Stimulated activated CD4-positive, alpha-beta T cell treated with anti-CD3 and anti-CD28 coated beads, Interleukin-2, amount 100 ng/mL, for 24 hours (primary cell): Measurements from ENCODE around the gene PCDHGA8.
"Not testable (repeated sequence)": the region's sequence is repeated elsewhere in the genome, so short reads cannot be mapped to it uniquely, and the experiment has no call there.

Experiments used
- DNase-seq, 2 donors: peaks; one replicate each; pipeline ENCODE4 v3.0.0-alpha.2; 2020

PCDHGA8 gene

DNA sequence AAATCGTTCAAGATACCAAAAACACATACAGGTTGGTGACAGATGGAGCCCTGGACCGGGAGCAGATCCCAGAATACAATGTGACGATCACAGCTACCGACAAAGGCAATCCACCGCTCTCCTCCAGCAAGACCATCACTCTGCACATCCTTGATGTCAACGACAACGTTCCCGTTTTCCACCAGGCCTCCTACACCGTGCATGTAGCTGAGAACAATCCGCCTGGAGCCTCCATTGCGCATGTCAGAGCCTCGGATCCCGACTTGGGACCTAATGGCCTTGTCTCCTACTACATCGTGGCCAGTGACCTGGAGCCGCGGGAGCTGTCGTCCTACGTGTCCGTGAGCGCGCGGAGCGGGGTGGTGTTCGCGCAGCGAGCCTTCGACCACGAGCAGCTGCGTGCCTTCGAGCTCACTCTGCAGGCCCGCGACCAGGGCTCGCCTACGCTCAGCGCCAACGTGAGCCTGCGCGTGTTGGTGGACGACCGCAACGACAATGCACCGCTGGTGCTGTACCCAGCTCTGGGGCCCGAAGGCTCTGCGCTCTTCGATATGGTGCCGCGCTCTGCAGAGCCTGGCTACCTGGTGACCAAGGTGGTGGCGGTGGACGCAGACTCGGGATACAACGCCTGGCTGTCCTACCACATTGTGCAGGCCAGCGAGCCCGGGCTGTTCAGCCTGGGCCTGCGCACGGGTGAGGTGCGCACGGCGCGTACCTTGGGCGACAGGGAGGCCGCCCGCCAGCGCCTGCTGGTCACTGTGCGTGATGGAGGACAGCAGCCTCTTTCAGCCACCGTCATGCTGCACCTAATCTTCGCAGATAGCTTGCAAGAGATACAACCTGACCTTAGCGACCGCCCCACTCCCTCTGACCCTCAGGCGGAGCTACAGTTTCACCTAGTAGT is 20.6 kb upstream of the PCDHGA8 start:
- DNase-seq: no peak

GRCh38 chr5:141373673-141374317 is 18.6 kb upstream of the PCDHGA8 start, which contains the start of gene PCDHGA6:
PCDHGA6 (plus strand) TSS chr5:141373891; CDS start chr5:141374084, 193 bp downstream.
- DNase-seq: no peak

DNA sequence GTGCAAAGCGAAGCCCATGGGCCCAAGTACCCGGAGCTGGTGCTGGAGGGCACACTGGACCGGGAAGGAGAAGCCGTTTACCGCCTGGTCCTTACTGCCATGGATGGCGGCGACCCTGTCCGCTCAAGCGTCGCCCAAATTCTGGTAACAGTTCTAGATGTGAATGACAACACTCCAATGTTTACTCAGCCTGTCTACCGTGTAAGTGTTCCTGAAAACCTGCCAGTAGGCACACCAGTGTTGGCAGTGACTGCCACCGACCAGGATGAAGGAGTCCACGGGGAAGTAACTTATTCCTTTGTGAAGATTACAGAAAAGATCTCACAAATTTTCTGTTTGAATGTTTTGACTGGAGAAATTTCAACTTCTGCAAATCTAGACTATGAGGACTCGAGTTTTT is 17.8 kb upstream of the PCDHGA8 start:
- no peak for DNase-seq

DNA sequence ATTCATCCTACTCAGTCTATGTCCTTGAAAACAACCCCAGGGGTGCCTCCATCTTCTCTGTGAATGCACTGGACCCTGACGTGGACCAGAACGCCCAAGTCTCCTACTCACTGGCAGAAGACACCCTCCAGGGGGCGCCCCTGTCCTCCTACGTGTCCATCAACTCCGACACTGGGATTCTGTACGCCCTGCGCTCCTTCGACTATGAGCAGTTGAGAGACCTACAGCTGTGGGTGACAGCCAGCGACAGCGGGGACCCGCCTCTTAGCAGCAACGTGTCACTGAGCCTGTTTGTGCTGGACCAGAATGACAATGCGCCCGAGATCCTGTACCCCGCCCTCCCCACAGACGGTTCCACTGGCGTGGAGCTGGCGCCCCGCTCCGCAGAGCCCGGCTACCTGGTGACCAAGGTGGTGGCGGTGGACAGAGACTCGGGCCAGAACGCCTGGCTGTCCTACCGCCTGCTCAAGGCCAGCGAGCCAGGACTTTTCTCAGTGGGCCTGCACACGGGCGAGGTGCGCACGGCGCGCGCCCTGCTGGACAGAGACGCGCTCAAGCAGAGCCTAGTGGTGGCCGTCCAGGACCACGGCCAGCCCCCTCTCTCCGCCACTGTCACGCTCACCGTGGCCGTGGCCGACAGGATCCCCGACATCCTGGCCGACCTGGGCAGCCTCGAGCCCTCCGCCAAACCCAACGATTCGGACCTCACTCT is 16.8 kb upstream of the PCDHGA8 start:
- not testable (repeated sequence) for DNase-seq

DNA sequence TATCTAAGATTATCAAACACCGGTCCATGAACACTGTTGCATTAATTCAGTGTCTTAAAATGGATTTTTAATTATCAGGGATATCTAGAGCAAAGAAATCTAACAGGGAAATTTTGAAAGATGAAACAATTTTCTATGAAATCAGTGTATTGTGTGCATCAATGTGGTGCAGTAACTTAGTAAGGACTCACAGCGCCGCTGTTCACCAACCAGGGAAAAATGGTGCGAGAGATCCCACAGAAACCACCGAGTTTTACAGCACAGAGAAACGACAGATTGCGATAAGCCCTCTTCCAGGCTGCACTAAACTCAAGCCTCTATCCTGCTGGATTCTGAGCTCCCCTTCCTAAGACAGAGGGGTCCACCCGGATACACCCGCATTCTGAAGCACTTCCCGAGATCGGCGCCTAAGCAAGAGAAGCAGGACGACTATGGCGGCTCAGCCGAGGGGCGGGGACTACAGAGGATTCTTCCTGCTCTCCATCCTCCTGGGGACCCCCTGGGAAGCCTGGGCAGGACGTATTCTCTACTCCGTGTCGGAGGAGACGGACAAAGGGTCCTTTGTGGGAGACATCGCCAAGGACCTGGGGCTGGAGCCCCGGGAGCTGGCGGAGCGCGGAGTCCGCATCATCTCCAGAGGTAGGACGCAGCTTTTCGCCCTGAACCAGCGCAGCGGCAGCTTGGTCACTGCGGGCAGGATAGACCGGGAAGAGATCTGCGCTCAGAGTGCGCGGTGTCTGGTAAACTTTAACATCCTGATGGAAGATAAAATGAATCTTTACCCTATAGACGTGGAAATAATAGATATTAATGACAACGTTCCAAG is 9.8 kb upstream of the PCDHGA8 start, which contains the start of gene PCDHGA7:
TSS of gene PCDHGA7 (plus strand) at position 274 of the 826 bp plus-strand sequence. CDS start at position 432, 158 bp downstream.
- DNase-seq: no peak

- no peak for DNase-seq
These were observed 9.1 kb upstream of the PCDHGA8 start for GRCh38 chr5:141383345-141383744.

DNA sequence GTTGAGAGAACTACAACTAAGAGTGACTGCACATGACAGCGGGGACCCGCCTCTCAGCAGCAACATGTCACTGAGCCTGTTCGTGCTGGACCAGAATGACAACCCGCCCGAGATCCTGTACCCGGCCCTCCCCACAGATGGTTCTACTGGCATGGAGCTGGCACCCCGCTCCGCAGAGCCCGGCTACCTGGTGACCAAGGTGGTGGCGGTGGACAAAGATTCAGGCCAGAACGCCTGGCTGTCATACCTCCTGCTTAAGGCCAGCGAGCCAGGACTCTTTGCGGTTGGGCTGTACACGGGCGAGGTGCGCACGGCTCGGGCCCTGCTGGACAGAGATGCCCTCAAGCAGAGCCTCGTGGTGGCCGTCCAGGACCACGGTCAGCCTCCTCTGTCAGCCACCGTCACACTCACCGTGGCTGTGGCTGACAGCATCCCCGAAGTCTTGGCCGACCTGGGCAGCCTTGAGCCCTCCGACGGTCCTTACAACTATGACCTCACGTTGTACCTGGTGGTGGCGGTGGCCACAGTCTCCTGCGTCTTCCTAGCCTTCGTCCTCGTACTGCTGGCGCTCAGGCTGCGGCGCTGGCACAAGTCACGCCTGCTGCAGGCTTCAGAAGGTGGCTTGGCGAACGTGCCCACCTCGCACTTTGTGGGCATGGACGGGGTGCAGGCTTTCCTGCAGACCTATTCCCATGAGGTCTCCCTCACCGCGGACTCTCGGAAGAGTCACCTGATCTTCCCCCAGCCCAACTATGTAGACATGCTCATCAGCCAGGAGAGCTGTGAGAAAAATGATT is 7.8 kb upstream of the PCDHGA8 start:
- no peak for DNase-seq

GRCh38 chr5:141387557-141388311 is 4.7 kb upstream of the PCDHGA8 start, which contains the start of gene PCDHGB4:
PCDHGB4 (plus strand) TSS chr5:141387698; CDS start chr5:141387885, 187 bp downstream.
- DNase-seq: peak in 1 of 2 donors; percentile 43

DNA sequence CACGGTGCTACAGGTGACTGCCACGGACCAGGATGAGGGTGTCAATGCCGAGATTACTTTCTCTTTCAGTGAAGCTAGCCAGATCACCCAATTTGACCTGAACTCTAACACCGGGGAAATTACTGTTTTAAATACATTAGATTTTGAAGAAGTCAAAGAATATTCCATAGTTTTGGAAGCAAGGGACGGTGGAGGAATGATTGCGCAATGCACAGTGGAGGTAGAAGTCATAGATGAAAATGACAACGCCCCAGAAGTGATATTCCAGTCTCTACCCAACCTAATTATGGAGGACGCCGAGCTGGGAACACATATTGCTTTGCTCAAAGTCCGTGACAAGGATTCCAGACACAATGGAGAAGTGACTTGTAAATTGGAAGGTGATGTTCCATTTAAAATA is 3.8 kb upstream of the PCDHGA8 start:
- DNase-seq: no peak

GRCh38 chr5:141389153-141390042 is 3.0 kb upstream of the PCDHGA8 start:
- DNase-seq: no peak

GRCh38 chr5:141393267-141393666 is 834 bp downstream of the PCDHGA8 start:
- no peak for DNase-seq

DNA sequence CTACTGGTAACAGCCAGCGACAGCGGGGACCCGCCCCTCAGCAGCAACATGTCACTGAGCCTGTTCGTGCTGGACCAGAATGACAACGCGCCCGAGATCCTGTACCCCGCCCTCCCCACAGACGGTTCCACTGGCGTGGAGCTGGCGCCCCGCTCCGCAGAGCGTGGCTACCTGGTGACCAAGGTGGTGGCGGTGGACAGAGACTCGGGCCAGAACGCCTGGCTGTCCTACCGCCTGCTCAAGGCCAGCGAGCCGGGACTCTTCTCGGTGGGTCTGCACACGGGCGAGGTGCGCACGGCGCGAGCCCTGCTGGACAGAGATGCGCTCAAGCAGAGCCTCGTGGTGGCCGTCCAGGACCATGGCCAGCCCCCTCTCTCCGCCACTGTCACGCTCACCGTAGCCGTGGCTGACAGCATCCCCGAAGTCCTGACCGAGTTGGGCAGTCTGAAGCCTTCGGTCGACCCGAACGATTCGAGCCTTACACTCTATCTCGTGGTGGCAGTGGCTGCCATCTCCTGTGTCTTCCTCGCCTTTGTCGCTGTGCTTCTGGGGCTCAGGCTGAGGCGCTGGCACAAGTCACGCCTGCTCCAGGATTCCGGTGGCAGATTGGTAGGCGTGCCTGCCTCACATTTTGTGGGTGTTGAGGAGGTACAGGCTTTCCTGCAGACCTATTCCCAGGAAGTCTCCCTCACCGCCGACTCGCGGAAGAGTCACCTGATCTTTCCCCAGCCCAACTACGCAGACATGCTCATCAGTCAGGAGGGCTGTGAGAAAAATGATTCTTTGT is 2.2 kb downstream of the PCDHGA8 start:
- not testable (repeated sequence) for DNase-seq

DNA sequence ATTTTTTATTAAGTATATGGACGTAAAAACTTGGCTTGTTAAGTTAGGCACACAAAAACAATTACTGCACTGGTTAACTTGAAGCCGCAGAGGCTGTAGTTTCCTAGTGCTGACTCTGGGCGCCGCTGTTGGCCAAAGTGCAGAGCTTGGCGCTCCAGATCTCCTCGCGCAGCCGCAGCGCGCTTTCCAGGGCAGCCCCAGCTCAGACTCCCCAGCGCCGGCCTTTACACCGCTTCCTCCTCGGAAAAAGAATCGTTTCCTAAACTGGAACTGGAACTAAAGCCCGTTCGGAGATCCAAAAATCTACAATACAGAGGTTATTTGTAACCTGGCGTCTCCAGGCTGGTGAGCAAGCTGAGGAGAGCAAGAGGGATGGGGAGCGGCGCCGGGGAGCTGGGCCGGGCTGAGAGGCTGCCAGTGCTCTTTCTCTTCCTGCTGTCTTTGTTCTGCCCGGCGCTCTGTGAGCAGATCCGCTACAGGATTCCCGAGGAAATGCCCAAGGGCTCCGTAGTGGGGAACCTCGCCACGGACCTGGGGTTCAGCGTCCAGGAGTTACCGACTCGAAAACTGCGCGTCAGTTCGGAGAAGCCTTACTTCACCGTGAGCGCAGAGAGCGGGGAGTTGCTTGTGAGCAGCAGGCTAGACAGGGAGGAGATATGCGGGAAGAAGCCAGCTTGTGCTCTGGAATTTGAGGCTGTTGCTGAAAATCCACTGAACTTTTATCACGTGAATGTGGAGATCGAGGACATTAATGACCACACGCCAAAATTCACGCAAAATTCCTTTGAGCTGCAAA is 5.5 kb downstream of the PCDHGA8 start, which contains the start of gene PCDHGB5:
TSS of gene PCDHGB5 (plus strand) at position 192 of the 796 bp plus-strand sequence. CDS start at position 373, 181 bp downstream.
- peak; percentile 36 to 58 for DNase-seq

GRCh38 chr5:141398608-141399007 is 6.2 kb downstream of the PCDHGA8 start:
- no peak for DNase-seq

GRCh38 chr5:141399555-141400258 is 7.3 kb downstream of the PCDHGA8 start:
- DNase-seq: no peak

DNA sequence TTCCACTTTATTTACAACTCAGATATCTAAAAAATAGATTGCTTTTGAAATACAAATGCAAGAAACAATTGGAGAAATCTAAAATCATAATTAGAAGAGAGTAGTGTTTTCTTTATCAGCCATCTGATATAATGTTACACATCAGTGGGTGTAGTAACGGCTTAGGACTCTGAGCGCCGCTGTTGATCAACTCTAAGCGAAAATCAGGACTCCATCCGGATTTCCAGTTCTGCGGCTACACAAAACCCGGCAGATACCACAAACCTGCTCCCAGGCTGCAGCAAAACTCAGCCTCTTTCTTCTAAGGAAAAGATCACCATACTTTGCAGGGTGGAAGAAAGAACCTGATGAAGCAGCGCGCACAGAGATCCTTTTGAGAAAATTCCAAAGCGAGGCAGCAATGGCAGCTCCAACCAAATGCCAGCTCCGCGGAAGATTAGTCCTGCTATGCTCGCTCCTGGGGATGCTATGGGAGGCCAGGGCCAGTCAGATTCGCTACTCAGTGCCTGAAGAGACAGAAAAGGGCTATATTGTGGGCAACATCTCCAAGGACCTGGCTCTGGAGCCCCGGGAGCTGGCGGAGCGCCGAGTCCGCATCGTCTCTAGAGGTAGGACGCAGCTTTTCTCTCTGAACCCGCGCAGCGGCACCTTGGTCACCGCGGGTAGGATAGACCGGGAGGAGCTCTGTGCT is 10.3 kb downstream of the PCDHGA8 start, which contains the start of gene PCDHGA9:
TSS of gene PCDHGA9 (plus strand) at position 226 of the 691 bp plus-strand sequence. CDS start at position 401, 175 bp downstream.
- no peak for DNase-seq
